Measurements from ENCODE around the gene CACNA1B.

CACNA1B gene

GRCh38 chr9:137988051-137988450 lies 110.5 kb downstream of the CACNA1B start:
- no peak for DNase-seq

DNA sequence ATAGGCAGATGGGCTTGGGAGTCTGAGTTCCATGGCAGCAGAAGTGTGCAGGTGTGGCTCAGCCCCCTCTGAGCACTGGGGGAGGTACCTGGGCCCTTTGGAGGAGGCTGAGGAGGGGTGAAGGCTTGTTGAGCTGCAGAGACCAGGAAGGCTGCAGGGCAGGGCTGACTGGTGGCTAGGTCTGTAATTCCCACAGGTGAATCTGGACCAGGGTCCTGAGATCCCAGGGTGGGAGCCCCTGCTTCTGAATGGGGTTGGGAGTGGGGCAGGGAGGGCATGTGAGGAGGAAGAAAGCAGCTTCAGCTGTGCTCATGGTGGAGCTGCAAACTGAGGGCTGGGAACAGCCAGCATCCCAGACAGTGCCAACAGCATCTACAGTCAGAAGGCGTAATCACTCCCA lies 111.1 kb downstream of the CACNA1B start:
- no peak for DNase-seq

GRCh38 chr9:137989156-137989555 lies 111.6 kb downstream of the CACNA1B start:
- no peak for DNase-seq

GRCh38 chr9:137989999-137990715 lies 112.6 kb downstream of the CACNA1B start:
- no peak for DNase-seq

- no peak for DNase-seq
These were observed 126.1 kb downstream of the CACNA1B start for GRCh38 chr9:138003485-138004190.

GRCh38 chr9:138006576-138007233 lies 129.1 kb downstream of the CACNA1B start:
- no peak for DNase-seq

GRCh38 chr9:138007566-138007917 lies 130.0 kb downstream of the CACNA1B start:
- no peak for DNase-seq

GRCh38 chr9:138007918-138008841 lies 130.6 kb downstream of the CACNA1B start:
- DNase-seq = no peak

- no peak for DNase-seq
These were observed 131.6 kb downstream of the CACNA1B start for GRCh38 chr9:138009016-138009802.

- peak; percentile 55 for DNase-seq
These were observed 132.5 kb downstream of the CACNA1B start for GRCh38 chr9:138009803-138010690.

DNA sequence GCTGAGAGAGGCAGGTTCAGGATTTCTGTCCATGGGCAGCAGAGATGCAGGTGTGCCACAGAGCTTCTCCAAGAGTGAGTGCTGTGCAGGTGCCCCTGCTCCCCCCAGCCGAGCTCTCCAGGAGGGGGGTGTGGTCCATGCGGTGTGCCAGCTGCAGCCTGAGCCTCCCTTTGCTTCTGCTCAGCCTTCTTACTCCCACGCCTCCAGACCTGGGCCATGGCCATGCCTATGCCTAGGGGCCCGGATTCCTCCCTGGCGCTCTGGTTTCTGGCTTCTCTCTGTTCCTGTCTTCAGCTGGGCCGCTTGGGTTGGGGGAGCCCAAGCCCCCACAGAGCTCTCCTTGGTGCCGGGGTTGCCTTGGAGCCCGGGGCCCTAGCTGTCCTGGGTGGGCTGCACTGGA lies 133.3 kb downstream of the CACNA1B start:
- no peak for DNase-seq

DNA sequence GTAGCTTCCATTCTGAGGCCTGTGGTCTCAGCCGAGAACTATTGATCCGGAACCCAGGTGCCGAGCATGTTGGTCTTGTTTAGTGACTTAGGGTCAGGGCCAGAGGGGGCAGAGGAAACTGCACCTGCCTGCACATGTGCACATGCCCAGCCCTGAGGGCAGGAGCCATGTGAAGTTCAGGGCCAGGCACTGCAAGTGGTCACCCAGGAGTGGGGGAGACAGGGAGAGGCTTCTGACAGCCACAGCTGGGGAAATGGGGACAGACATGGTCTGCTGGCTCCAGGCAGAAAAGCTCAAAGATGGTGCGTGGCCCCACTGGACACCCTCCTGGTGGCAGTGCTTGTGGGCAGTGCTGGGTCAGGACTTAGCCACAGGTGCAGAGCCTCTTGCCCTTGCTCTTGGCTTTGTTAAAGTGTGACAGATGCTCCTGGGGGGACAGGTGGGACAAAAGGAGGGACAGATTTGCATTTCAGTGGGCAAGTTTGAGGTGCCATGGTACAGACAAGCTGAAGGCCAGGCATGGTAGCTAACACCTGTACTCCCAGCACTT lies 134.4 kb downstream of the CACNA1B start:
- DNase-seq = no peak

DNA sequence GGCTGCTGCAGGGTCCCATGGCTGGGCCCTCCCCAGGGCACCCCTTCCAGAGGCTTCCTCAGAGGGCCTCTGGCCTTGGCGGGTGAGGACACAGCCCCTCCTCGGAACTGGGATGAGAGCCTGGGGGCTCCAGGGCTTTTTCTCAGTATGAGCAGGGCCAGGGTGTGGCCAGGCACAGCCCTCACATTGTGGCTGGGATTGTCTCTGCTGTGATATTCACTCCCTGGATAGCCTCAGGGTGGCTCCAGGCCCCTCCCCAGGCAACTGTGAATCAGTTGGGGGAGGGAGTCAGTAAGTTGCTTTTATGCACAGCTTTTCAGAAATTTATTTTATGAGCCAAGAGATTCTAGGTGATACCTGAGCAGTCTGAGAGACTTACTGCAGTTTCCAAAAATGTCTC lies 135.7 kb downstream of the CACNA1B start:
- no peak for DNase-seq

DNA sequence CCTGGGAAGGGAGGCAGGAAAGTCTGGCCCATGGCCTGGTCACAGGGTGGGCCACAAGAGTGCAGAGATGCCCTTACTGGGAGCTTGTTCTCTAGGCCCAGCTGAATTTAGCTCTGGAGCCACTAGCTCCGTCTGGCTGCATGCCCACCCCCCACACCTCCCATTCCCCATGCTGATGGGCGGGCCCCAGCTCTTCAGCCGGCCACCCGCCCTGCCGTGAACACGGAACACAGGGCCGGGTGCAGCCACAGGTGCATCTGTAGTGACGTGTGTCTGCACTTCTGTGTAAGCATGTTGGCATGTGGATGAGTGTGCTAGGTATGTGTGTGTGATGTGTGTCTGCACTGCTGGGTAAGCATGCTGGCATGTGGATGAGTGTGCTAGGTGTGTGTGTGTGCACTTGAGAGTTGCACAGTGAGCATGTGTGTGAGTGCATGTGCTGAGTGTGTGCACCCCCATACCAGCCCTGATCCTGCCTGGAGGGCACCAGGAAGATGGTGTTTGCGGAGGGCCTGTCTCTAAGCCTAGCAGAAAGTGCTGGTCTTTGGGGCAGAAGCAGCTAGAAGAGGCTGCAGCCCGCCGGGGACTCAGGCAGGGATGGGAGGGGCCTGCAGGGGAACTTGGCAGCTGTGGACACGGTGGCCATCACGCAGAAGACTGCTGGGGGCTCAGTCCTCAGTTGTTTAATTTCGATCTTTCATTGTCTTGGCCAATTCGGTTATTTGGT lies 136.4 kb downstream of the CACNA1B start:
- no peak for DNase-seq

DNA sequence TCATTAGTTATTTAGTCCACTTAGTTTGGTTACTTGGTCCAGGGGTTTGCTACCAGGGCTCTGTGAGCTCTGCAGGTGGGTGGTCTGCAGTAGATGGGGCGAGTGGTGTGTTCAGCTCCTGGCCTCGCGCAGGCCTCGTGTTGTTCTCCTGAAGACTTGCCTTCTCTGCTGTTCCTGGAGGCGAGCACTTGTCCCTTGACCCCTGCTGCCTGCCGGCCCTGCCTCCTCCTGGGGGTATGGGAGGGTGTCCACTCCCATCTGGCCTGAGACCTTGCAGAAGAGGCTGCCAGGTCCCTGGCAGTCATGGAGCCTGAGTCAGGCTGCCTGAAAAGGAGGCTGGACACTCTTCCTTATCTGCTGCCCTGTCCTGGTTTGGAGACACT lies 137.0 kb downstream of the CACNA1B start:
- DNase-seq = no peak

DNA sequence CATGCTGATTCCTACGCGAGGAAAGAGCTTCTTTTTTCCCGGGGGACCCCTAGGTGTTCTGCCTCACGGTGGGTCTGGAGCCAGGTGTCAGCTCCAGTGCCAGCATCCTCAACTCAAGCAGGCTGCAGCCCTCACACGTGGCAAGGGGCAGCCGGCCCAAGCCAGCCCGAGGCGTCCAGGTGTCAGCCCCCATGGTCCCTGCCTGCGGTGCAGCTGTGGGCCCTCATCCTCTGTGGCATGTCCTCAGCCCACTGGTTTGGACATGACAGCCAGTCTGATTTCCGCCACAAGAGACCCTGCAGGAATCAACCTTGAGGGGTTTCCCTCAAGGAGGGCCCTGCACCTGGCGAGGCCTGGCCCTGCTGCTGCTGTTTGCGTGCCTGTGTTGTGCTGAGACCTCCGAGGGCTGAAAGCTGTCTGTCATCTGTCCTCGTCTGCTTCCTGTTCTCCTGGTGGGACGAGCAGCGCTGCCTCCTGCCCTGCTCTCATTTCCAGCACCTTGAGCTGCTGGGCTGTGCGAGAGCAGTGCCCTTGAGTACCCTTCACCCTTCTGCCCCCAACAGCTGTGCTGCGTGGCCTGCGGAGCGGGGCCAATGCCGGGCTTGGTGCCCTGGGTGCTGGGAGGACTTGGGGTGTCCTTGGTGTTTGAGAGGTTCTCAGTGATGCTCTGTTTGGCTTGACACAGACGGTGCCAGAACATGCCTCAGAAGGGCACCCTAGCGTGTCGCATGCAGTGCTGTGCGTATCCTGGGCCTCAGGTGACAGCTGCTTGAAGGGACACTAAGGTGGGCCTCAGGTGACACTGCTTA lies 137.6 kb downstream of the CACNA1B start:
- no peak for DNase-seq

DNA sequence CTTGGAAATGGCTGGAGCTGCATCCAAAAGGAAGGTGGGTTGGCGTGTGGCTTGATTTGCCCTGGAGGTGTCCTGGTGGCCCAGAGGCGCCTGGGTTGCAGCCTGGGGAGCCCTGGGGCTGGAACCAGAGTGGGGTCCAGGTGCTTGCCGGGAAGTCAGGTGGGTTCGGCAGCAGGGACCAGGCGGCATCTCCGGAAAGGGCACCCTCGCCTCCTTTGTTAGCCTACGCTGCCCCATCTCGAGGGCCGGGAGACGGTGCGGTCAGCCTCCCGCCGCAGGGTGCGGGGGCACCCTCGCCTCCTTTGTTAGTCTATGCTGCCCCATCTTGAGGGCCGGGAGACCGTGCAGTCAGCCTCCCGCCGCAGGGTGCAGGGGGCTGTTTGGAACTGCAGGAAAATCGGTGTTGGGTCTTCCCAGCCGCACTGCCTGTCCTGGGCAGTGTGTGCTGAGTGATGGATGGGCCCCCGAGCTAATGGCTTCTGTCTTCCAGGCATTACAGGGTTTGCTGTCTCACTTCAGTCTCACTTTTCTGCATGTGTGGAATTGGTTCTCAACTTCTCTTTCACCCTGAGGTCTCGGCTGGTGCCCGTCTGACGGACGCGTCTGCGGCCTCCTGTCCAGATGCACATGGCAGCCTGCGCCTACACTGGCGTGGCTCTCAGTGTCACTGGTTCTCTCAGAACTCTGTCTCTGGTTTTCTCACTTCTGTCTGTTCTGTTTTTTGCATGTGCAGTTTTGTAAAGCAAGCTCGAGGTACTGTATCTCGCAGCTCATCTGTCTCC lies 139.0 kb downstream of the CACNA1B start:
- no peak for DNase-seq

- DNase-seq = no peak
These were observed 139.6 kb downstream of the CACNA1B start for GRCh38 chr9:138017200-138017599.

Measured in DMS53 (cell line).